Fibroblast of lung (primary cell): ENCODE data around the gene TRAPPC2. TPM values are rescaled to one million over a fixed set of nuclear protein-coding genes. Genes with fewer than 3 reads are reported as not detected.
A peak's percentile ranks its signal among the peaks of the same experiment; 100 is the strongest.

Experiments used
- DNase-seq, 2 donors: peaks; one replicate each; pipeline versions ENCODE4 v3.0.0 to v3.0.0-alpha.2; 2010; ENCODE audit warnings: low read depth in 2 of 2
- H2AFZ ChIP-seq: 2 replicates; pipeline ENCODE4 v1.5.1; 2012; ENCODE audit warnings: low read length, control low read depth, inconsistent platforms
- H3K27ac ChIP-seq: 2 replicates; pipeline ENCODE4 v1.5.1; 2011; ENCODE audit warnings: low read length, control low read depth; ENCODE audit not compliant: insufficient read depth
- H3K27me3 ChIP-seq: 2 replicates; pipeline ENCODE4 v1.5.1; 2011; ENCODE audit warnings: mild to moderate bottlenecking, low read length; ENCODE audit not compliant: control insufficient read depth, insufficient read depth
- H3K36me3 ChIP-seq: 2 replicates; pipeline ENCODE4 v1.5.1; 2011; ENCODE audit warnings: low read length; ENCODE audit not compliant: control insufficient read depth, insufficient read depth
- H3K4me1 ChIP-seq: 2 replicates; pipeline ENCODE4 v1.5.1; 2011; ENCODE audit warnings: low read length; ENCODE audit not compliant: control insufficient read depth, insufficient read depth; ENCODE audit errors: extremely low read depth
- H3K4me2 ChIP-seq: 2 replicates; pipeline ENCODE4 v1.5.1; 2011; ENCODE audit warnings: low read length, control low read depth; ENCODE audit not compliant: insufficient read depth; ENCODE audit errors: extremely low read depth
- H3K4me3 ChIP-seq, 4 experiments: fragments of 200-600 bp in 1 of 4; sonication (generic) in 1 of 4; replicated peaks in 1 of 4; 2 replicates each; pipeline ENCODE4 v1.5.1; 2011 to 2016; ENCODE audit warnings: low read length in 4 of 4, low read depth in 3 of 4, mild to moderate bottlenecking in 3 of 4, control low read depth in 2 of 4, inconsistent platforms in 1 of 4, mixed read lengths in 1 of 4; ENCODE audit not compliant: insufficient read depth in 1 of 4; ENCODE audit errors: control extremely low read depth in 1 of 4
- H3K79me2 ChIP-seq: 2 replicates; pipeline ENCODE4 v1.5.1; 2012; ENCODE audit warnings: mild to moderate bottlenecking, low read length, inconsistent platforms; ENCODE audit not compliant: control insufficient read depth, insufficient read depth
- H3K9ac ChIP-seq: 2 replicates; pipeline ENCODE4 v1.5.1; 2011; ENCODE audit warnings: mild to moderate bottlenecking, low read length, control low read depth; ENCODE audit not compliant: insufficient read depth
- H3K9me3 ChIP-seq: 2 replicates; pipeline ENCODE4 v1.5.1; 2012; ENCODE audit warnings: low read depth, low read length; ENCODE audit not compliant: control insufficient read depth, insufficient read depth
- H4K20me1 ChIP-seq: 2 replicates; pipeline ENCODE4 v1.5.1; 2011; ENCODE audit warnings: low read length; ENCODE audit not compliant: control insufficient read depth, insufficient read depth; ENCODE audit errors: extremely low read depth
- EZH2 ChIP-seq: IDR thresholded peaks from 2 replicates; pipeline ENCODE4 v1.5.1; 2012; ENCODE audit warnings: low read length, control low read depth, mild to moderate bottlenecking; ENCODE audit errors: missing control alignments
- polyA plus RNA-seq, 2 donors: library from polyadenylated mRNA; depleted of rRNA in 1 of 2; stranded (reverse) in 1 of 2; unstranded in 1 of 2; fragments of >200 nt; gene quantifications; 2 replicates each; pipeline ENCODE4 v1.2.1, GENCODE V29; 2011 to 2012; ENCODE audit warnings: missing spikeins in 1 of 2
- total RNA-seq: library from RNA; depleted of rRNA; stranded (reverse); fragments of >200 nt; gene quantifications from 2 replicates; pipeline ENCODE4 v1.2.1, GENCODE V29; 2014
- TF ChIP-seq, protein P1 (sequence below), 2 donors: IDR thresholded peaks in 1 of 2; conservative IDR thresholded peaks in 1 of 2; 1 replicate in 1 of 2; 2 replicates in 1 of 2; pipeline ENCODE4 v1.5.1; 2011 to 2012; ENCODE audit warnings: low read length in 2 of 2, control low read depth in 1 of 2, inconsistent platforms in 1 of 2, low read depth in 1 of 2, mild to moderate bottlenecking in 1 of 2

The TRAPPC2 gene
- total and polyA plus RNA-seq, 2 donors (not counting 1 experiment from before 2014, with no cell fraction given): 16.0 to 22.0 TPM

DNA sequence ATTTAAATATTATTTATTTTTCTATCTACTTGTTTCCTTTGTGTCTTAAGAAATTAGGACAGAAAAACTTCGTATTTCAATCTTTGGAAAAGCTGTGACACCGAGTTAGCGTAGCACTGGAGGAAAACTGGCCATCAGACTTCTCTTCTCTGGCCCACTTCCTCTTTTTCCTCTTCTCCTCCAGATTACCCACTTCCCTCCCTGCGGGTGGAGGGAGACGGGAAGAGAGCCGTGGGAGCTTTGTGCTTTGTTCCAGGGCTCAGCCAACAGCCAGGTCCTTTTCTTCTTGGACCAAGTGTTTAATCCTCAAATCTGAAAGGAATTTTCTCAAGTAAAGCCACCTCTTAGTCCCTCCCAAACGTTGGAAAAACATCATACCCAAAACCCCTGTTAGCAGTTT lies 29.9 kb upstream of the TRAPPC2 start:
- Histone ChIP-seq H4K20me1 (no peaks in the 10 kb centered on the region), H3K36me3 (no peaks in the 10 kb centered on the region), H3K4me1 (no peaks in the 10 kb centered on the region), H3K27ac (no peak overlapping the region), H3K4me2 (no peak overlapping the region), H2AFZ (no peak overlapping the region), H3K79me2 (no peaks in the 10 kb centered on the region), H3K9ac (no peak overlapping the region), H3K27me3 (no peaks in the 10 kb centered on the region), H3K4me3 (no peak overlapping the region), H3K9me3 (no peaks in the 10 kb centered on the region)
- DNase-seq: no peak
- TF ChIP-seq, protein P1, sequence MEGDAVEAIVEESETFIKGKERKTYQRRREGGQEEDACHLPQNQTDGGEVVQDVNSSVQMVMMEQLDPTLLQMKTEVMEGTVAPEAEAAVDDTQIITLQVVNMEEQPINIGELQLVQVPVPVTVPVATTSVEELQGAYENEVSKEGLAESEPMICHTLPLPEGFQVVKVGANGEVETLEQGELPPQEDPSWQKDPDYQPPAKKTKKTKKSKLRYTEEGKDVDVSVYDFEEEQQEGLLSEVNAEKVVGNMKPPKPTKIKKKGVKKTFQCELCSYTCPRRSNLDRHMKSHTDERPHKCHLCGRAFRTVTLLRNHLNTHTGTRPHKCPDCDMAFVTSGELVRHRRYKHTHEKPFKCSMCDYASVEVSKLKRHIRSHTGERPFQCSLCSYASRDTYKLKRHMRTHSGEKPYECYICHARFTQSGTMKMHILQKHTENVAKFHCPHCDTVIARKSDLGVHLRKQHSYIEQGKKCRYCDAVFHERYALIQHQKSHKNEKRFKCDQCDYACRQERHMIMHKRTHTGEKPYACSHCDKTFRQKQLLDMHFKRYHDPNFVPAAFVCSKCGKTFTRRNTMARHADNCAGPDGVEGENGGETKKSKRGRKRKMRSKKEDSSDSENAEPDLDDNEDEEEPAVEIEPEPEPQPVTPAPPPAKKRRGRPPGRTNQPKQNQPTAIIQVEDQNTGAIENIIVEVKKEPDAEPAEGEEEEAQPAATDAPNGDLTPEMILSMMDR (conservative IDR thresholded peaks at IDR 0.05 in 1 of 2, IDR thresholded peaks at IDR 0.05 in 1 of 2; ENCODE audit: low read depth in 1 of 2, low read length in 2 of 2): no peak

DNA sequence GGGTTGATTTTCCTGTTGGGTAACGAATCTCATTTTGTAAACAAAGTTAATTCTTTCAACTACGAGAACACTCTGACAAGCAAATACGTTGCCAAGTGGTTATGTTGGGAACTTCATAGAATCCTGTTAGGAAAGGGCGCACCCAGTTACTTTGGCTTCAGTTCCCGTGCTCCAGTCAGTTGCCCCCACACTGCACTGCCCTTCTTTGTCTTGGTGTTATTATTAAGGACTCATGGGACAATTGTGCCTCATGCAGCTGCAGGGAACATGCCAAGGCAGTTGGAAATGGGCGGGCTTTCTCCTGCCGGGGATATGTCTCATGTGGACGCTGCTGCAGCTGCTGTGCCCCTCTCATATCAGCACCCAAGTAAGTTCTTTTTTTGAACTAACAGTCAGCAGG lies 29.1 kb upstream of the TRAPPC2 start:
- no peak overlapping the region for H3K27ac ChIP-seq
- no peaks in the 10 kb centered on the region for H4K20me1 ChIP-seq
- H2AFZ ChIP-seq: no peak overlapping the region
- H3K79me2 ChIP-seq: no peaks in the 10 kb centered on the region
- no peaks in the 10 kb centered on the region for H3K4me1 ChIP-seq
- no peaks in the 10 kb centered on the region for H3K9me3 ChIP-seq
- TF ChIP-seq EZH2: no peak
- TF ChIP-seq, protein P1 (conservative IDR thresholded peaks at IDR 0.05 in 1 of 2, IDR thresholded peaks at IDR 0.05 in 1 of 2; ENCODE audit: low read depth in 1 of 2, low read length in 2 of 2): no peak
- no peaks in the 10 kb centered on the region for H3K36me3 ChIP-seq
- H3K9ac ChIP-seq: no peak overlapping the region
- peak in 1 of 2 donors; percentile 38 for DNase-seq
- no peaks in the 10 kb centered on the region for H3K27me3 ChIP-seq
- no peak overlapping the region for H3K4me2 ChIP-seq
- no peak overlapping the region for H3K4me3 ChIP-seq

DNA sequence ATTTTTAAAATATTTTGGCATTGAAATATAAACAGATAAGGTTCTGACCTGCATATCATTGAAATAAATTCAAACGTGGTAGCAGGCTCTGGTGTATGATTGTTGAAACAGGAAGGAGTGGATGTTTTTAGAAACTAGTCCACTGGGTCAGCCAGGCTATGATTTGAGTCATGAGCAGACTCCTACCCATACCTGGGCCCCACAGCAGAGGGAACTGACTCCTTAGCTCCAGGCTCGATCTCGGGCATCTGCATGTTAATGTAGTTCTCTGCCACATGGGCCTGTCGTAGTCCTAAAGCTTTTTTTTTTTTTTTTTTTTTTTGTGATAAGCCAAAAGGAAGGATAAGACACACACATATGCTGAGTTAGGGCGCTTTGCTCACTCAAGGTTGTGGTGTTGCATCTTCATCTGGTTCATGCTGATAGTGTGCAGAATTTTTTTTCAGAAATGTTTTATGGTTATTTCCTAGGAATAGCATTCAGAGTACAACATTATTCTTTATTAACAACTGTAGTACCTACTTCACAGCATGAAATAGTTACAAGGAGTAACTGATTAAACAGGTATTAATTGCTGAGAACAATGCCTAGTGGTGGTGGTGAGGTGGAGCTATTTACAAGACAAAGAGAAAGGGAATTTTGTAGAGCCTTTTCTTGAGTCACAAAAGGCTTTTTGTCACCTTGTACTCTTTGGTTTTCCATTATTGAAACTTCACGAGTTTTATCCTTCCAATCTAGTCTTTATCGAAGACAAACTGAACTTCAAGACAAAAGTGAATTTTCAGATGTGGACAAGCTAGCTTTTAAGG lies 27.4 kb upstream of the TRAPPC2 start:
- Histone ChIP-seq H3K9ac (no peak overlapping the region), H3K27ac (no peak overlapping the region), H3K4me1 (no peaks in the 10 kb centered on the region), H2AFZ (no peak overlapping the region), H3K4me3 (no peak overlapping the region), H3K36me3 (no peaks in the 10 kb centered on the region), H3K4me2 (no peak overlapping the region), H3K27me3 (no peaks in the 10 kb centered on the region), H4K20me1 (no peaks in the 10 kb centered on the region), H3K9me3 (no peaks in the 10 kb centered on the region), H3K79me2 (no peaks in the 10 kb centered on the region)
- peak in 1 of 2 donors; percentile 46 for DNase-seq
- TF ChIP-seq, protein P1 (conservative IDR thresholded peaks at IDR 0.05 in 1 of 2, IDR thresholded peaks at IDR 0.05 in 1 of 2; ENCODE audit: low read depth in 1 of 2, low read length in 2 of 2): no peak
- no peak for TF ChIP-seq EZH2
